ENCODE data around the gene SCGB1C1. TPM values are rescaled to one million over a fixed set of nuclear protein-coding genes. Genes with fewer than 3 reads are reported as not detected.
A peak's percentile ranks its signal among the peaks of the same experiment; 100 is the strongest.
"Not testable (repeated sequence)": the region's sequence is repeated elsewhere in the genome, so short reads cannot be mapped to it uniquely, and the experiment has no call there.

Gene SCGB1C1
- total RNA-seq, 1 experiment from 2014 or later: not detected

GRCh38 chr11:235997-236773, 43.3 kb downstream of the SCGB1C1 start, which contains the start of gene SIRT3:
Gene SIRT3 (minus strand): TSS chr11:236342. CDS start chr11:236328, 14 bp downstream.
- intact Hi-C loops (cut with micrococcal nuclease): loop anchor here (2.0 kb wide), 1 partner anchor 27 kb away; no protein-coding TSS in a partner anchor
- peak within 1 kb of the TSS; percentile 79 for H3K4me3 Mint-ChIP-seq (ENCODE audit: unreplicated experiment)
- TF ChIP-seq CTCF (IDR thresholded peaks at IDR 0.05; ENCODE audit: unreplicated experiment): no peak
- BruUV-seq (replicated peaks): no TSS peak
- CTCF ChIA-PET: interaction anchor here (1.0 to 4.1 kb wide), 4 partner anchors 14 to 213 kb away, joined by 3 to 28 read pairs (median 4); partner anchors contain the start of genes BET1L and RIC8A
- H3K4me1 Mint-ChIP-seq (ENCODE audit: insufficient read depth, unreplicated experiment): peaks cover 19% of the 10 kb centered on the region
- peak within 1 kb of the TSS; percentile 96 for H3K27ac Mint-ChIP-seq (ENCODE audit: low read depth, unreplicated experiment)
- POLR2A ChIA-PET: interaction anchor here (0.8 to 6.5 kb wide), 21 partner anchors 8 to 279 kb away, joined by 3 to 136 read pairs (median 4); partner anchors contain the start of genes BET1L, IFITM2 and RIC8A
- H3K36me3 Mint-ChIP-seq (ENCODE audit: insufficient read depth, unreplicated experiment): peaks cover 49% of the 10 kb centered on the region
- H3K9me3 Mint-ChIP-seq (ENCODE audit: unreplicated experiment): no peaks in the 10 kb centered on the region
- H3K27me3 Mint-ChIP-seq (ENCODE audit: insufficient read depth, unreplicated experiment): no peaks in the 10 kb centered on the region
- DNase-seq (ENCODE audit: unreplicated experiment): peak; percentile 85

GRCh38 chr11:236774-237767, 44.2 kb downstream of the SCGB1C1 start, which contains the start of gene PSMD13:
Gene PSMD13 (plus strand): TSS chr11:236976. CDS start chr11:237050, 74 bp downstream.
- DNase-seq (ENCODE audit: unreplicated experiment): peak; percentile 76
- ChIA-PET POLR2A (interaction anchor here (0.6 to 6.5 kb wide), 32 partner anchors 9 to 327 kb away, joined by 3 to 136 read pairs (median 4); partner anchors contain the start of genes BET1L, IFITM2, PKP3 and RIC8A), CTCF (interaction anchor here (0.6 to 4.1 kb wide), 6 partner anchors 13 to 287 kb away, joined by 3 to 28 read pairs (median 4); partner anchors contain the start of genes BET1L and RIC8A)
- Mint-ChIP-seq H3K9me3 (ENCODE audit: unreplicated experiment) (no peaks in the 10 kb centered on the region), H3K4me1 (ENCODE audit: insufficient read depth, unreplicated experiment) (peaks cover 24% of the 10 kb centered on the region), H3K27me3 (ENCODE audit: insufficient read depth, unreplicated experiment) (no peaks in the 10 kb centered on the region), H3K36me3 (ENCODE audit: insufficient read depth, unreplicated experiment) (peaks cover 58% of the 10 kb centered on the region), H3K27ac (ENCODE audit: low read depth, unreplicated experiment) (peak within 1 kb of the TSS; percentile 96), H3K4me3 (ENCODE audit: unreplicated experiment) (peak within 1 kb of the TSS; percentile 79)
- BruUV-seq (replicated peaks): TSS peak; percentile 50
- intact Hi-C loops (cut with micrococcal nuclease): loop anchor here (2.0 kb wide), 1 partner anchor 28 kb away; no protein-coding TSS in a partner anchor
- TF ChIP-seq CTCF (IDR thresholded peaks at IDR 0.05; ENCODE audit: unreplicated experiment): no peak

GRCh38 chr11:238346-238745, 45.5 kb downstream of the SCGB1C1 start:
- peaks cover 18% of the 10 kb centered on the region for H3K4me1 Mint-ChIP-seq (ENCODE audit: insufficient read depth, unreplicated experiment)
- ChIA-PET POLR2A (interaction anchor here (0.8 to 6.5 kb wide), 11 partner anchors 8 to 296 kb away, joined by 3 to 136 read pairs (median 9); partner anchors contain the start of genes BET1L, PKP3 and RIC8A), CTCF (interaction anchor here (1.3 to 4.1 kb wide), 3 partner anchors 12 to 126 kb away, joined by 4 to 28 read pairs (median 5); no protein-coding TSS in a partner anchor)
- H3K9me3 Mint-ChIP-seq (ENCODE audit: unreplicated experiment); intact Hi-C loops (cut with micrococcal nuclease); H3K27me3 Mint-ChIP-seq (ENCODE audit: insufficient read depth, unreplicated experiment); H3K27ac Mint-ChIP-seq (ENCODE audit: low read depth, unreplicated experiment); DNase-seq (ENCODE audit: unreplicated experiment); BruUV-seq (replicated peaks): not testable (repeated sequence)
- H3K36me3 Mint-ChIP-seq (ENCODE audit: insufficient read depth, unreplicated experiment): peaks cover 59% of the 10 kb centered on the region
- H3K4me3 Mint-ChIP-seq (ENCODE audit: unreplicated experiment): peak overlapping the region; percentile 79

GRCh38 chr11:240315-240714, 47.4 kb downstream of the SCGB1C1 start:
- no peak for TF ChIP-seq CTCF (IDR thresholded peaks at IDR 0.05; ENCODE audit: unreplicated experiment)
- no peak for DNase-seq (ENCODE audit: unreplicated experiment)
- no peak overlapping the region for H3K4me3 Mint-ChIP-seq (ENCODE audit: unreplicated experiment)
- peaks cover 72% of the 10 kb centered on the region for H3K36me3 Mint-ChIP-seq (ENCODE audit: insufficient read depth, unreplicated experiment)
- H3K4me1 Mint-ChIP-seq (ENCODE audit: insufficient read depth, unreplicated experiment): peaks cover 8% of the 10 kb centered on the region
- H3K9me3 Mint-ChIP-seq (ENCODE audit: unreplicated experiment): no peaks in the 10 kb centered on the region
- no peaks in the 10 kb centered on the region for H3K27me3 Mint-ChIP-seq (ENCODE audit: insufficient read depth, unreplicated experiment)
- ChIA-PET CTCF (no interaction called here), POLR2A (interaction anchor here (0.9 kb wide), 1 partner anchor 69 kb away, joined by 3 read pairs; no protein-coding TSS in a partner anchor)
- H3K27ac Mint-ChIP-seq (ENCODE audit: low read depth, unreplicated experiment): no peak overlapping the region
- intact Hi-C loops (cut with micrococcal nuclease): no loop called here
- no TSS peak for BruUV-seq (replicated peaks)
